ENCODE data around the gene ZNF469.

Gene ZNF469, protein sequence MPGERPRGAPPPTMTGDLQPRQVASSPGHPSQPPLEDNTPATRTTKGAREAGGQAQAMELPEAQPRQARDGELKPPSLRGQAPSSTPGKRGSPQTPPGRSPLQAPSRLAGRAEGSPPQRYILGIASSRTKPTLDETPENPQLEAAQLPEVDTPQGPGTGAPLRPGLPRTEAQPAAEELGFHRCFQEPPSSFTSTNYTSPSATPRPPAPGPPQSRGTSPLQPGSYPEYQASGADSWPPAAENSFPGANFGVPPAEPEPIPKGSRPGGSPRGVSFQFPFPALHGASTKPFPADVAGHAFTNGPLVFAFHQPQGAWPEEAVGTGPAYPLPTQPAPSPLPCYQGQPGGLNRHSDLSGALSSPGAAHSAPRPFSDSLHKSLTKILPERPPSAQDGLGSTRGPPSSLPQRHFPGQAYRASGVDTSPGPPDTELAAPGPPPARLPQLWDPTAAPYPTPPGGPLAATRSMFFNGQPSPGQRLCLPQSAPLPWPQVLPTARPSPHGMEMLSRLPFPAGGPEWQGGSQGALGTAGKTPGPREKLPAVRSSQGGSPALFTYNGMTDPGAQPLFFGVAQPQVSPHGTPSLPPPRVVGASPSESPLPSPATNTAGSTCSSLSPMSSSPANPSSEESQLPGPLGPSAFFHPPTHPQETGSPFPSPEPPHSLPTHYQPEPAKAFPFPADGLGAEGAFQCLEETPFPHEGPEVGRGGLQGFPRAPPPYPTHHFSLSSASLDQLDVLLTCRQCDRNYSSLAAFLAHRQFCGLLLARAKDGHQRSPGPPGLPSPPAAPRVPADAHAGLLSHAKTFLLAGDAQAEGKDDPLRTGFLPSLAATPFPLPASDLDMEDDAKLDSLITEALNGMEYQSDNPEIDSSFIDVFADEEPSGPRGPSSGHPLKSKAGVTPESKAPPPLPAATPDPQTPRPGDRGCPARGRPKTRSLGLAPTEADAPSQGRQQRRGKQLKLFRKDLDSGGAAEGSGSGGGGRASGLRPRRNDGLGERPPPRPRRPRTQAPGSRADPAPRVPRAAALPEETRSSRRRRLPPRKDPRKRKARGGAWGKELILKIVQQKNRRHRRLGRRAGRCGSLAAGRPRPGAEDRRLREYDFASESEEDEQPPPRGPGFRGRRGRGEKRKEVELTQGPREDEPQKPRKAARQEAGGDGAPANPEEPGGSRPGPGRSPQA (N-terminal part only)

DNA sequence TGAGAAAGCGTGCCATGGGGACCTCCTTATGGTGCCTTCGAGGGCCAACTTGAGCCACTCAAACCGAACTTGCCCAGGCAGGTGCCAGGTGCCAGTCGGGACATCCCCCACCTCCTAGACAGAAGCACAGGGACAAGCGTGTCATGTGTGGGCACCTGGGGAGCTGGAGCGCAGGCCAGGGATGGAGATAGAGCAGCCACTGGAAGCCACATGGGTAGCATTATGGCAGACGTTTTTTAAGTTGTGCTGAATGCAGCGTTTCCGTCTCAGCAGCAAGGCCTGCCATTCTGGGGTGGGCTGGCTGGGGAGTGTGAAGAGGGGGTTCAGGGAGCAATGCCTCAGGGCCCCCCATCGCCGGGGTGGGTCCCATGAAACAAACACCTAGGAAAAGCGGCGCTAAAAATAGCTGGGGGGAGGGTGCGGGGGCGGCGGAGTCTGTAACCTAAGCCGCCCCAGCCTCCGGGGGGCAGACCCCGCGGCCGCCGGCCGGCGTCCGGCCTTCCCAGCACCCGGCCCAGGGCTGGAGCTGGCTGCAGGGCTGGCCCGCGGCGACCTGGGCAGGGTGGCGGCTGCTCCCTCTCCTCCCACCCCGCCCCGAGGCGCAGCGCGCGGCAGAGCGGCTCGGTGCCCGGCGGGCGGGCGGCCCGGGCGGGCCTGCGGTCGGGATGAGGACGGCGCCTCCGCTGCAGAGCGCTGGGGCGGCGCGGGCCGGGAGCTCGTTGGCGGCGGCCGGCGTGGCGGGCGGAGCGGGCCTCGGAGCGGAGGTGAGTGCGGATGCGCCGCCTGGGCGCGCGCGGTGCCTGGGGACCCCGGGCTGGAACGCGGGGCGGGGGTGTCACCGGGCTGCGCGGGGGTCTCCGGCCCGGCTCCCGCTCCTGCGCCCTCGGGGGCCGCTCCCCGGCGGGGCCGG lies at the start of gene ZNF469:
TSS of gene ZNF469 (plus strand) at position 469 of the 910 bp plus-strand sequence. CDS start 44,512 bp downstream, outside the sequence.
- DNase-seq, result no peak

DNA sequence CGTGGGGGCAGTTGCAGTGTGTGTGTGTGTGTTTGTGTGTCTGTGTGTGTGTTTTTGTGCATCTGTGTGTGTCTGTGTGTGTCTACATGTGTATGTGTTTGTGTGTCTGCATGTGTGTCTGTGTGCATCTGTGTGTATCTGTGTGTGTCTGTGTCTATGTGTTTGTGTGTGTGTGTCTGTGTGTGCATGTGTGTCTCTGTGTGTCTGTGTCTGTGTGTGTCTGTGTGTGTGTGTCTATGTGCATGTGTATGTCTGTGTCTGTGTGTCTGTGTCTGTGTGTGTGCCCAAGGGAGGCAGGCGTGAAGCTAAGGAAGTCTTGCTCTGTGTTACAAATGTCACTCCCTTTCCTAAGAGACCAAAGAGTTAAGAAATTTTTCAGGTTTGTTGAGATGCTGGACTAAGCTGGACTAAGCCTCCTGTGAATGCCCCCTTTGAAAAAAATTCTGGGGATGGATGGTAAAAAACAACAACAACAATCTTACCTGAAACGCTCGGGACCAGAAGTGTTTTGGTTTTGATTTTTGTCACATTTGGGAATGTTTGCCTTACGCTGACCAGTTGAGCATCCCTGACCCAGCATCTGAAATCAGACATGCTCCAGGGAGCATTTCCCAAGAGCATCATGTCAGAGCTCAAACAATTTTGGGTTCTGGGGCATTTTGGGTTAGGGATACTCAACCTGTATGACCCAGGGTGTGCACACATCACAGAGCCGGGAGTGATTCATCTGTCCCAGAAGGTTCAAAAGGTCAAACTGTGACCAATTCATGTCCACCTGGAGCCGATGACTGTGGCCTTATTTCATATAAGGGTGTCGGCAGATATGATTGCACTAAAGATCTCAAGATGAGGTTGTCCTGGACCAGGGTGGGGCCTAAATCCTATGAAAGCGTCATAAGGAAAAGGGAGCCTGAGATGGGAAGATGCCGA lies 48.6 kb upstream of the ZNF469 start:
- DNase-seq, result no peak

DNA sequence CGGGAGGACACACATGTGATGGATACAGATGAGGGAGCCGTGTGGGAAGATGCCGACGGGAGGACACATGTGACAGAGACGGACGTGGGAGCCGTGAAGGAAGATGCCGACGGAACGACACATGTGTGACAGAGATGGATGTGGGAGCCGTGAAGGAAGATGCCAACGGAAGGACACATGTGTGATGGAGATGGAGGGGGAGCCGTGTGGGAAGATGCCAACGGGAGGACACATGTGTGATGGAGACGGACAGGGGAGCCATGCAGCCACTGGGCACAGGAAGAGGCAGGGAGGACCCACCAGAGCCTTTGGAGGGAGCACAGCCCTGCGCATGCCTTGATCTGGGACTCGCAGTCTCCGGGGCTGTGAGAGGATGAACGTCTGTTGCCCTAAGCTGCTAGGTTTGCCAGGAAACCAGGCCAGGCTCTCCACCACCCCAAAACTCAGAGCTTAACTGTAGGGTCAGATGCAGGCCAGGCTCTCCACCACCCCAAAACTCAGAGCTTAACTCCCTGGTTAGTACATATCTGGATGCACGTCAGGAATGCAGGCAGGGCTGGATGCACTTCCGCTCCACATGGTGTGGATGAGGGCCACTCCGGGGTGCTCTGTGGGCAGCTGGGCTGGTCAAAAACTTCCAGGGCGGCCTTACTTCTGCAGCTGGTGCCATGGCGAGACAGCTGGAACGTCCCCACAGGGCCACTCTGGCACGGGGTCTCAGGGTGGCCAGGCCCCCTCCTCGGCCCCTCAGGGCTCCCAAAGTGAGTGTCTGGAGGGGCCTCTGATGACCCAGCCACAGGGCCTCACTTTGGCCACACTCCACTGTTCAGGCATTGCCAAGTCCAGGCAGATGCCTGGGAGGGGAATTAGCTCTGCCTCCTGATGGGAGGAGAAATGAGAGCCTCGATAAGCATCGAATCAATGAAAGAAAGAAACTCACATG lies 47.7 kb upstream of the ZNF469 start:
- no peak for DNase-seq

DNA sequence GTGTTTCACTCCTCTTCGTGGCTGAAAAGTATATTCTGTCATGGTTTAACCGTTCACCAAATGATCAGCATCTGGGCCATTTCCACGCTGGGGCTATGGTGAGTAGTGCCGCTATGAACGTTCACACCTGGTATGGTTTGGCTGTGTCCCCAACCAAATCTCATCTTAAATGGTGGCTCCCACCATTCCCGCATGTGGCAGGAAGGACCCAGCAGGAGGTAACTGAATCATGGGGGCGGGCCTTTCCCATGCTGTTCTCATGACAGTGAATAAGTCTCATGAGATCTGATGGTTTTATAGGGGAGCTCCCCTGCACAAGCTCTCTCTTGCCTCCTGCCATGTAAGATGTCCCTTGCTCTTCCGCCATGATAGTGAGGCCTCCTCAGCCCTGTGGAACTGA lies 45.7 kb upstream of the ZNF469 start:
- DNase-seq, result no peak

DNA sequence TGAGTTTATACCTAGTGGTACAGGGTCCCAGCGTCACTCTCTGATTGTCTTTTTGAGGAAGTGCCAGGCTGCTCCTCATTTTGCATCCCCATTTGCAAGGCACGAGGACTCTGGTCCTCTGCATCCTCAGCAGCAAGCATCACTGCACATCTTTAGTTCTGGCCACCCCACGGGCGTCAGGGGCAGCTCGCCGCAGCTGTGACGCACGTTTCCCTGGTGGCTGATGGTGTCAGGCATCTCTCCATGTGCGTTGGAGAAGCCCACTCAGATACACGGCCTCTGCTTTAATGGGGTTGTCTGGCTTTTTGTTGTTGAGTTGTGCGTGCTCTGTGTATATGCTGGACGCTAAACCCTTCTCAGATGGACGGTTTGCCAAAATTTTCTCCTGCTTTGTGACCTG lies 45.2 kb upstream of the ZNF469 start:
- no peak for DNase-seq

DNA sequence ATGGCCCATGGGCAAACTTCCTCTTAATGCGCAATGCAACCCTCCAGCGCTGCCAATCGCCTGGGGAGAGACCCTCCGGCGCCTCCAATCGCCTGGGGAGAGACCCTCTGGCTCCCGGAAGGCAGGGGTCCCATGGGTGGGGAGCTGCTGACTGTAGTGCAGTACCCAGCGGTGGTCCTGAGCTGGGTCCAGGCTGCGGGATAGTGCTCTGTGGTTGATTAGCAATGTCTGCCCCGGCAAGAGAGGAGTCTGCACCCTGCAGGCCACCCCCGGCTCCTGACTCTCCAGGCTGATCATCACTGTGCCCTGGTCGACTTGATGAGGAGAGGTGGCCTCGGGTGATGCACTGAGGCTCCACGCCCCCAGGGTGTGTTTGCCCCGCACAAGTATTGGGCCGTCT lies 44.6 kb upstream of the ZNF469 start:
- DNase-seq, result no peak

DNA sequence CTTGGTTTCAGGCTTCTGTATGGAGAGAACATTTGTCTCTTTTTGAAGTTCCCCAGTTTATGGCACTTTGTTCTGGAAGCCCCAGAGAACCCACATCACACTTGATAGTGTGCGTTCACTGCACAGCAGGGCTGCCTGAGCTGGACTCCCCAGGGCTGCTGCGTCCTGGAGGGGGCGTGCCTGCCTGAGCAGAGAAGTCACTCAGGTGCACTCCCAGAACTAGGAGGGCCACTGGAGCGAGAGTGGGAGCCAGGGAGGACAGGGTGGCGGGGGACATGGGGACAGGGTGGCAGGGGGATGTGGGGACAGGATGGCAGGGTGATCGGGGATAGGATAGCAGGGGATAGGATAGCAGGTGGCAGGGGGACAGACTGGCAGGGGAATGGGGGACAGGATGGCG lies 43.9 kb upstream of the ZNF469 start:
- DNase-seq, result no peak

DNA sequence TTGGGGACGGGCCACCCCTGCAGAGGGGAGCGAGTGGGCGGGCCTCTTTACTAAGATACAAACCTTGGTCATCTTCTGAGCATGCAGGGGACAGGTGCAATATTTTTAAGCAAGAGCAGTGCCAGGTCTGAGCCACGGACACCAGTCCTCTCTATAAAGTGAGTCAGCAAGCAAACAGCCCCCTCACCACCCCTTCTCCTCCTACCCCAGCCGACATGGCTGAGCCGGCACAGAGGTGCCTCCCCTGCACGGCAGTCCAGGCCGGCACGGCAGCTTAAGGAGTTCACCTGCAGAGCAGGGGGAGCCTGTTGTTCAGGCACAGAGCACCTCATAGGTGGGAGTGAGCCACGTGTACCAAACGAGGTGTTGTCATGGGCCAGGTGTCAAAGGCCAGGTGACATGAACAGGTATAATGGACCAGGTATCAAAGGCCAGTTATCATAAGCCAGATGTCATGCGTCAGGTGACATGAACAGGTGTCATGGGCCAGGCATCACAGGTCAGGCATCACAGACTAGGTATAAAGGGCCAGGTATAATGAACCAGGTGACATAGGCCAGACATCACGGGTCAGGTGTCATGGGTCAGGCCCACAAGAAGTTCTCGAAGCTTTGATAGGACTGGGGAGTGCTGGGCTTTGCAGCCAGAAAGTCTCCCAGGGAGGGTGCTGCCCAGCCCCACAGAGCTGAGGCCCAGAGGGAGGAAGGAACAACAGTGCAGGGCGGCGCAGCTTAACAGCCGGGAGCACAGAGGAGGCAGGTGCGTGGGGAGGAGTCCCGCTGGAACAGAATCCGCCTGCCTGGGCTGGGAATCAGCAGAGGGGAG lies 42.6 kb upstream of the ZNF469 start:
- DNase-seq, result no peak

DNA sequence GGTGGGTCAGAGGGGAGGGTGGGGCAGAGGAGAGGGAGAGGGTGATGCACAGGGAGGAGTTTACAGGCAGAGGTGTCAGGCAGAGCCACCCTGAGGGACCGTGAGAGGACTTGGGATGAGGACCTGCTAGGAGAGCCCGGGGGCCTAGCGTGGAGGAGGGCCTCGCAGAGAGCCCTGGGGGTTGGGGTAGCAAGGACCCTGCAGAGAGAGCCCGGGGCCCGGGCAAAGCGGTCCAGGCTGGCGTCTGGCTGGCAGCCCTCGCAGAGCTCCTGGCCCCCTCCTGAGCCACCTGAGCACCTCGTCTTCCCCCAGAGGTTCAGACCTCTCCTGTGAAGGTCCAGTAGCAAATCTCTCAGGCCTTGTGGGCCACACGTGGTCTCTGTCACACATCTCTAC lies 42.0 kb upstream of the ZNF469 start:
- DNase-seq, result no peak

DNA sequence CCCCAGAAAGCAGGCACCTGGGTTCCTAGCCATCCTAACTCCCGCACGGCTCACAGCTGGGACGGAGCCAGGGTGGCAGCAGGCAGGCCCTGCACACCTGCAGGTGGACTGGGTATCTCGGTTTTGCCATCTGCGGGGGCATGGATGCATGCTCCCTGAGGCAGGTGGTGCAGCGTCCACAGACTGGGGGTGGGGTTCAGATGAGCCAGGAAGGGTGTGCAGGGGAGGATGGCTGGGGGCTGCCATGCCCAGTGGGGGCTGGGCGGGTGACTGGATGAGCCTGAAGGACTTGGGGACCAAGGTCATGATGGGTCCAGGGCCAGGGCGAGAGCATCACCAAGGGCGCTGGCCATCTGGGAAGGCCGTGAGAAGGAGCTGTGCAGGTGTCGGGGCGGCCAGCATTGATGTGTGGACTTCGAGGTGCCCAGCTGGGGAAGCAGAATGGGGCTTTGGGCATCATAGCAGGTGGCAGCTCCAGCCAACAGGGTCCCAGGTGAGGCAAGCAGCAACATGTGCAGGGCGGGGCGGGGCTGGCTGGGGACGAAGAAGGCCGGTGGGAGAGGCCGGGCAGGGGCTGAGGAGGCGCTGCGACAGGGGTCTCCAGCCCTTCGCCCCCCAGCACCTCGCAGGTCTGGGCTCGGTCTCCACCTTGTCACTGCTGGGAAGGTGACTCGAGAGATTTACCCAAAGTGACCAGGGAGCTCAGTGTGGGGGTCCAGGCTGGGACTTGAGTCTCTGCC lies 41.0 kb upstream of the ZNF469 start:
- DNase-seq, result no peak

DNA sequence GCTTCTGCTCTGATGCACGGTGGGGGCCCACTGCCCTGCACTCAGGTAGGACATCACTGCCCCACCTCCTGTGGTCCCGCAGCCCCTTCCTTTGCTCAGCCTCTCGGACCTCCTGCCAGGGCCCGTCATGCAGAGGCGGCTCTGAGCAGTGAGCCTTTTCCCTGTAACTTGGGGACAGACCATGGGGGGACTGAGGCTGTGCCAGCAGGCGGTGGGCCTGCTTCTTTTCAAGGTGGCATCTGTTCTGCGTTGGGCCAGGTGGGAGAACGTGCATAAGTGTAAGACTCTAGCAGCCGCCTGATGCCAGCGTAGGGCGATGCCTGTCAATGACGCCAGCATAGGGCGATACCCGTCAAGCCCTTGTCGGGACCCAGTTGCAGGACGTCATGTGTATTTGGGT lies 40.3 kb upstream of the ZNF469 start:
- DNase-seq, result no peak

DNA sequence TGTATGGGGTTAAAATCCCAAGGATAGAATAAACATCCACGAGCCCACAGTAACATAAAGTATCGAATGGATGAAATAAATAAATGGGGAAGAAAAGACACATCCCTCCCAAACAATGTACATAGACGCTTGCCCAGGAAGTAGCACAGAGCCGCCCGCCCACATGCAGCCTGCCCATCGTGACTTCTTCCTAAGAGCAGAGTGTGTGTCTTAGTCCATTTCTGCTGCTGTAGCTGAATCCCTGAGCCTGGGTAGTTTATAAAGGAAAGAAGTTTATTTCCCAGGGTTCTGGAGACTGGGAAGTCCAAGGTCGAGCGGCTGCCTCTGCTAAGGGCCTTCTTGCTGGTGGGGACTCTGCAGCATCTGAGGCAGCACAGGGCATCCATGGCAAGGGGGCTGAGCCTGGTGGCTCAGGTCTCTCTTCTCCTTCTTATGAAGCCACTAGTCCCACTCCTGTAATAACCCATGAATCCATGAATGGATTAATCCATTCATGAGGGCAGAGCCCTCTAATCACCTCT lies 39.4 kb upstream of the ZNF469 start:
- DNase-seq, result no peak

DNA sequence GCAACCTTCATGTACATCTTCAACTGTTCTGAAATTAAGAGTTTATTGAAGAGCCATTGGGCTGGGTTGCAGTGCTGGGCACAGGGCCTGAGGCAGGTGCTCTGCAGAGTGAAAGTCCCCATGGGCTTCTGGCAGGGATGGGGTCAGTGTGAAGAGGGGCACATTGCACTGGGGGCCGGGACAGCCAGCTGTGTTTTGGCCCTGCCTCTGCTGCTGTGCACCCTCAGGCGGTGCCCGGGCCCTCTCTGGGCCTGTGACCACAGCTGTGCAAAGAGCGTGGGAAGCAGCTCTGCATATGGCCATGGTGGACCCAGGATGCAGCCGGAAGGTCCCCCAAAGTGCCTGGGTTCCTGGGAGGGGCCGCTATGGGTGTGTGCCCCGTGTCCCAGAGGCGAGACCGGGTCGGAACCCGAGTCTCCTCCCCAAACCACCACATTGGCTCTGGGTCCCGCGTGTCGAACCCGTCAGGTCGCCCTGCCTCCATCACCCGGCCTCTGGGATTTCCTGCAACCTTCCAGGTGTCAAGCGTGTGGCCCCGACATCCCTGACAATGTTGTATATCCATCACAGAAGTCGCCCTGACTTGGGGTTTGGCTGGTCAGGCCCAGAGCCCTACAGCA lies 38.2 kb upstream of the ZNF469 start:
- DNase-seq, result no peak

DNA sequence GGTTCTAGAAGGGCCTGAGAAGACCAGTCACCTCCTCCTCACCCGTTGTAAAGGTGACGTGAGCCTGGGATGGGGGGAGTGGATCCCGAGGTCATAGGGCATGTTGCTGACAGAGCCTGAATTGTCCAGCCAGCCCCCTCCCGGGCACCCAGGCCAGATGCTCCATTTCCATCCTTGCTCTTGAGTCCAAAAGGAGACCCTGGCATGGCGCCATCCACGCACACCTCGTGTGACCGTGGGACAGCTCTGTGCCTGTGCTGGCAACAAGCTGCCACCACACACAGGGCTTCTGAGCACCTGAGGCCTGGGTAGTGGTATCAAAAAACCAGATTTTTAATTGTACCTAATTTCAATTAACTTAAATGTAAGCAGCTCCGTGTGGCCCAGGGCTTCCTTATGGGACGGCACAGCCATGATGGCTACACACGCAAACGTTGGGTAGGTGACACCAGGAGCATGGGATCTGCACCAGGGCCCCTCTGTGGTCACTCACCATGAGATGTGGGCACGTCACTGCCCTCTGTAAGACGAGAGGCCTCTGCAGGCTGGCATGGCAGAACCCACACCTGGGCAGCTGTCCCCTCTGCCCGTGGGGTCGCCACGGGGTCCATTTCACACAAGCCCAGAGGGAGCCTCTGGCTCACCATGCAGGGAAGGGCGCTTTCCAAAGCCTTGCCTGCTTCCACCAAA lies 37.6 kb upstream of the ZNF469 start:
- no peak for DNase-seq

DNA sequence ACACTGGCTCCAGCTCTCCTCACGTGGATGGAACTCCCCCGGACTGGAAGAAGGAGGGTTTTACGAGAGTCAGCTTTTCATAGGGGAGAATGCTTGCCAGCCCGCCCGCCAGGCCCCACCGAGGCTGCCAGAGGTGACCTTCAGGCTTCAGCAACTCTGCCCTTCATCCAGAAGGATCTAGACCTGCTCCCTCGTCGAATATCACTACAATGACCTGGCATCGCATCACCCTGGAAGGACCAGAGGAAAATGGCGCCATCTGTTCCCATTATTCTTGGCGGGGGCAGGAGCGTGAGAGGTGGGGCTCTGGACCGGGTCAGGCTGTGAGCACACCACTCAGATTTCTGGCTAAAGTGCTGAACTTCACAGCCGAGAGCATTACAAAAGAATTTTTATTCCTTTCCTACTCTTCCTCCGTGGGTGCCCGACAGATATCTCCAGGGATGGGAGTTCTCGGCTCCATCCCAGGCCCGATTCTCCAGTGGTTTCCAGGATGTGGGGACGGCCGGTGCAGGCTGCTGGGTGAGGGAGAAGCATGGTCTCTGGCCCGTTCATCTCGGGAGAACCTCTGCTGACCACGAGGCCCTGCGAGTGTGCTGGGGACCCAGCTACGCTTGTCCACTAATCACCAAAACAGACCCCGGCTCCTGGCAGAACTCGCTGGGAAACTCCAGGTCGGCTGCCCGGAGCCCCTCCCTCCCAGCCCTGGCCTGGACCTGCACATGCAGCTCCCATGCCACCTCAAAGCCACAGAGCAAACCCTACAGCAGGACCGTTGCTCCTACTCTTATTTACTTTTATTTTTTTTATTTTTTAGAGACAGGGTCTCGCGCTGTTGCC lies 36.8 kb upstream of the ZNF469 start:
- DNase-seq, result no peak
